ENCODE results near the gene GBGT1.

Gene GBGT1

DNA sequence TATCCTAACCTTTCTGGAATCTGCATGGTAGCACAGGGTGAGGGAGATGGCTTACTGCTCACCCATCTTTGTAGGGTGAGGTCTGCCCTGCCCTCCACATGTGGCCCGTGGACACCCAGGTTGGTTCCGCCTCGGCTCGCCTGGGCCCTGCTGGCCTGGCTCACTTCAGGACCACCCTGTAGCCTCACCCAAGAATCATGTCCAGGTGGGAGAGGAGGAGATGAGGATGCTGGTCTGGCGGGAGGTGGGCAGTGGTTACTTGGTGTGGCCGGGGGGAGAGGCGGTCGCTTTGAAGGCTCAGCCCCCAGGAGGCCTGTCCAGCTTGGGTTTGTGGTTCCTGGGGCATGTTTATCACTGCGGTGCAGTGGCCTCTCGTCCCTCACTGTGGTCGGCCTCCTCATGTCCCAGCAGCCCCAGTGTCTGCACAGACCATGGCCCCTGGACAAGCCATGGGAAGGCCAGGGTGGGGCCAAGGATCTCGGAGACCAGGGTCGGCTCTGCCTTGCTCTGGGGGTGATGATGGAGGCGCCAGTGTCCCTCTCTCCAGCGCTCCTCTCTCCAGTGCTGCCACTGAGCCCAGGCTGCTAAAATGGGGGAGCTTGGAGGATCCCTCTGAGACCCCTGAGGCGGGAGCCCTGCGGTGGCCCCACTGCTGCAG lies 40.8 kb upstream of the GBGT1 start:
- Histone ChIP-seq H3K9me3 (ENCODE audit: severe bottlenecking) (no peaks in the 10 kb centered on the region), H3K27ac (ENCODE audit: poor library complexity, severe bottlenecking) (no peak overlapping the region), H3K36me3 (ENCODE audit: low read depth) (no peaks in the 10 kb centered on the region), H3K4me3 (ENCODE audit: severe bottlenecking) (no peak overlapping the region), H3K27me3 (ENCODE audit: insufficient read depth, poor library complexity, severe bottlenecking) (peaks cover 27% of the 10 kb centered on the region), H3K4me1 (ENCODE audit: insufficient read depth, poor library complexity, severe bottlenecking) (no peaks in the 10 kb centered on the region)
- DNase-seq (ENCODE audit: low spot score) (peak; percentile 34), ATAC-seq (ENCODE audit: low read depth) (no peak)
- TF ChIP-seq, protein P1, sequence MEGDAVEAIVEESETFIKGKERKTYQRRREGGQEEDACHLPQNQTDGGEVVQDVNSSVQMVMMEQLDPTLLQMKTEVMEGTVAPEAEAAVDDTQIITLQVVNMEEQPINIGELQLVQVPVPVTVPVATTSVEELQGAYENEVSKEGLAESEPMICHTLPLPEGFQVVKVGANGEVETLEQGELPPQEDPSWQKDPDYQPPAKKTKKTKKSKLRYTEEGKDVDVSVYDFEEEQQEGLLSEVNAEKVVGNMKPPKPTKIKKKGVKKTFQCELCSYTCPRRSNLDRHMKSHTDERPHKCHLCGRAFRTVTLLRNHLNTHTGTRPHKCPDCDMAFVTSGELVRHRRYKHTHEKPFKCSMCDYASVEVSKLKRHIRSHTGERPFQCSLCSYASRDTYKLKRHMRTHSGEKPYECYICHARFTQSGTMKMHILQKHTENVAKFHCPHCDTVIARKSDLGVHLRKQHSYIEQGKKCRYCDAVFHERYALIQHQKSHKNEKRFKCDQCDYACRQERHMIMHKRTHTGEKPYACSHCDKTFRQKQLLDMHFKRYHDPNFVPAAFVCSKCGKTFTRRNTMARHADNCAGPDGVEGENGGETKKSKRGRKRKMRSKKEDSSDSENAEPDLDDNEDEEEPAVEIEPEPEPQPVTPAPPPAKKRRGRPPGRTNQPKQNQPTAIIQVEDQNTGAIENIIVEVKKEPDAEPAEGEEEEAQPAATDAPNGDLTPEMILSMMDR (IDR thresholded peaks at IDR 0.05; ENCODE audit: poor library complexity, severe bottlenecking): no peak

- peaks cover 27% of the 10 kb centered on the region for H3K27me3 ChIP-seq (ENCODE audit: insufficient read depth, poor library complexity, severe bottlenecking)
- TF ChIP-seq, protein P1 (IDR thresholded peaks at IDR 0.05; ENCODE audit: poor library complexity, severe bottlenecking): no peak
- H3K4me3 ChIP-seq (ENCODE audit: severe bottlenecking): no peak overlapping the region
- DNase-seq (ENCODE audit: low spot score) (no peak), ATAC-seq (ENCODE audit: low read depth) (no peak)
- H3K36me3 ChIP-seq (ENCODE audit: low read depth): no peaks in the 10 kb centered on the region
- no peak overlapping the region for H3K27ac ChIP-seq (ENCODE audit: poor library complexity, severe bottlenecking)
- H3K9me3 ChIP-seq (ENCODE audit: severe bottlenecking): no peaks in the 10 kb centered on the region
- H3K4me1 ChIP-seq (ENCODE audit: insufficient read depth, poor library complexity, severe bottlenecking): no peaks in the 10 kb centered on the region
Observed at GRCh38 chr9:133203506-133204075, 39.9 kb upstream of the GBGT1 start.

DNA sequence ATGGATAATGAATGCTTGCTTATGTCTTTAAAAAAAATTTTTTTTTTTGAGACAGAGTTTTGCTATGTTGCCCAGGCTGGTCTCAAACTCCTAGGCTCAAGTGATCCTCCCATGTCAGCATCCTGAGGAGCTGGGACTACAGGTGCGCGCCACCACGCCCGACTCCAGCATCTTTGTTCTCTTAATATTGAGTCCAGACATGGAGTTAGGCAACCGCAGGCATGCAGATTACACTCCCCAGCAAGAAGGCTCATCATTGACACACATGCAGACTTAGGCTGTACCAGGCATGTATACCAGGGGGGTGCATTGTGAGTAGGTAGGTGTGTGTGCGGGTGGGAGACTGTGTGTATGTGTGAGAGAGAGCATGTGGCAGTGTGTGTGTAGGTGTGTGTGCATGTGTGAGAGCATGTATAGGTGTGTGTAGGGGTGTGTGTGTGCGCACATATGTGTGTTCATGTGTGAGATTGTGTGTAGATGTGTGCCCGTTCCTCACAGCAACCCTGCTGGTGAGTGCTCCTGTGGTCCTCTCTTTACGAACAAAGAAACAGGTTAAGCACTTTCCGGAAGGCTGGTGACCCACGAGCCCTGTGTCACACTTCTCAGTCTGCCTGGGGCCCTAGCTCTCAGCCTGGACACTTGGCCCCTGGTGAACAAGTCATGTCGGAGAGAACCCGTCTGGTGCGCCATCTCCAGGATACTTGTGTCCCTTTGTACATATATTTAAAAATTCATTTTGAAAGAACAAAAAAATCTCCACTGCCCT lies 39.2 kb upstream of the GBGT1 start:
- no peak for ATAC-seq (ENCODE audit: low read depth)
- no peak for DNase-seq (ENCODE audit: low spot score)
- Histone ChIP-seq H3K9me3 (ENCODE audit: severe bottlenecking) (no peaks in the 10 kb centered on the region), H3K27ac (ENCODE audit: poor library complexity, severe bottlenecking) (no peak overlapping the region), H3K36me3 (ENCODE audit: low read depth) (no peaks in the 10 kb centered on the region), H3K4me3 (ENCODE audit: severe bottlenecking) (no peak overlapping the region), H3K4me1 (ENCODE audit: insufficient read depth, poor library complexity, severe bottlenecking) (no peaks in the 10 kb centered on the region), H3K27me3 (ENCODE audit: insufficient read depth, poor library complexity, severe bottlenecking) (peaks cover 27% of the 10 kb centered on the region)
- TF ChIP-seq, protein P1 (IDR thresholded peaks at IDR 0.05; ENCODE audit: poor library complexity, severe bottlenecking): no peak

DNA sequence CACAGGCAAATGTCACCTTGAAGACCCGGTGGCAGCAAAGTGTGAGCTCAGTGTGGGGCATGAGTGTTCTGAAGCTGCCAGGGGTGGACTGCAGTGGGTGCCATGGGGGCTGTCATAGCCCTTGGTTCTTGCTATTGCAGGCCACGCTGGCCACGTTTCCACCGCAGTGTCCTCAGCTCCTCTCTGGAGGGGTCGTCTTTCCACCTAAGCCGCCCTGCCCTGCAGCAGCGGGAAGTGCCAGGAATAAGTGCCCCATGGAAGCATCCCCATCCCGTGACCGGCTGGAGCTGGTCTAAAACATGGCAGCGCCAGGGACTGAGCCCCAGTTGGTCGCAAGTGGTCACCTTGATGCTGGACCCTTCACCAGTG lies 38.4 kb upstream of the GBGT1 start:
- DNase-seq (ENCODE audit: low spot score) (no peak), ATAC-seq (ENCODE audit: low read depth) (no peak)
- H3K4me1 ChIP-seq (ENCODE audit: insufficient read depth, poor library complexity, severe bottlenecking): no peaks in the 10 kb centered on the region
- H3K27ac ChIP-seq (ENCODE audit: poor library complexity, severe bottlenecking): no peak overlapping the region
- TF ChIP-seq, protein P1 (IDR thresholded peaks at IDR 0.05; ENCODE audit: poor library complexity, severe bottlenecking): no peak
- H3K4me3 ChIP-seq (ENCODE audit: severe bottlenecking): no peak overlapping the region
- peaks cover 21% of the 10 kb centered on the region for H3K27me3 ChIP-seq (ENCODE audit: insufficient read depth, poor library complexity, severe bottlenecking)
- H3K9me3 ChIP-seq (ENCODE audit: severe bottlenecking): no peaks in the 10 kb centered on the region
- no peaks in the 10 kb centered on the region for H3K36me3 ChIP-seq (ENCODE audit: low read depth)

Data from RWPE2 (cell line).